Measurements from ENCODE around the gene RPS6KB1. TPM values are rescaled to one million over a fixed set of nuclear protein-coding genes. Genes with fewer than 3 reads are reported as not detected.

Gene RPS6KB1
- total and polyA plus RNA-seq, 2 of the 8 experiments (the other 6 are each of a cell fraction or from before 2014, with no cell fraction given), result 3.4 to 28.4 TPM

DNA sequence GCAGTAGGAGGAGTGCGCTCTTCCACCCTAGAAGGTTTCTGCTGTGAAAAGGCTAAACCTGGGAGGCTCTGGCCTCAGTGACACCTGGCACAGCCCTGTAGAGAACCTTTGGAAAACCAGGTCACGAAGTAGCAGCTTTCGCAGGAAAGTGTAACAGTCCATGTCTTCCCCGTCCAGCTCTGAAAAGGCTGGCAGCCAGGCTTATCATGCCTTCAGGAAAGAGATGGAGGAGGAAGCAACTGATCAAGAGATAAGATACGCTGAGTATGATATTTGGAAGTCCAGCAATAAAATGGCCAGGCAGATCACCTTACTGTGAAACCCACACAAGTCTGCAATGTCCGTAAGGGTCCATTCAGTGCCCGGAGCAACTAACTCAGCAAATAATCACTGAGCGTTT is 22.4 kb upstream of the RPS6KB1 start:
- no peaks in the 10 kb centered on the region; a peak in 1 of 4 replicates for H3K9me3 ChIP-seq (ENCODE audit: insufficient read depth in 2 of 2, low read depth in 1 of 2, low read length in 1 of 2)
- no peak for DNase-seq (ENCODE audit: low read depth in 1 of 2, low spot score in 2 of 2)
- no peak overlapping the region for H2BK15ac ChIP-seq (ENCODE audit: low read length)
- FAIRE-seq, result no peak
- H4K5ac ChIP-seq (ENCODE audit: insufficient read length, low read depth, low read length), result no peak overlapping the region
- H3K14ac ChIP-seq (ENCODE audit: insufficient read length), result no peak overlapping the region
- H4K91ac ChIP-seq (replicated peaks; ENCODE audit: insufficient read length, low read length), result peak overlapping the region; percentile 73
- H3K4me3 ChIP-seq (ENCODE audit: extremely low read depth in 1 of 4, insufficient read depth in 2 of 4, low read depth in 3 of 4, low read length in 4 of 4), result no peak overlapping the region
- no peaks in the 10 kb centered on the region for H3K79me1 ChIP-seq (ENCODE audit: low read depth, low read length)
- ChIA-PET POLR2A (ENCODE audit: partially characterized antibody) (interaction anchor here (0.6 to 2.6 kb wide), 6 partner anchors 8 to 168 kb away, joined by 3 to 9 read pairs (median 4); no protein-coding TSS in a partner anchor), CTCF (ENCODE audit: partially characterized antibody) (interaction anchor here (0.9 to 2.5 kb wide), 6 partner anchors 17 to 166 kb away, joined by 3 to 9 read pairs (median 4); no protein-coding TSS in a partner anchor)
- H3K36me3 ChIP-seq (ENCODE audit: control insufficient read depth in 2 of 4, insufficient read depth in 4 of 4, low read length in 3 of 4), result peaks cover 0 to 17% (median 2%) of the 10 kb centered on the region in 4 experiments; a peak in 2 of 8 replicates
- H2AK5ac ChIP-seq (ENCODE audit: low read depth, low read length), result no peak overlapping the region
- TF ChIP-seq KDM4A (IDR thresholded peaks at IDR 0.05; ENCODE audit: low read depth, low read length, severe bottlenecking) (no peak), JUN (IDR thresholded peaks at IDR 0.05; ENCODE audit: low read depth, low read length) (no peak), POU5F1 (IDR thresholded peaks at IDR 0.05; ENCODE audit: low read depth, low read length) (no peak), TBP (IDR thresholded peaks at IDR 0.05; ENCODE audit: low read depth, low read length) (no peak), MAFK (IDR thresholded peaks at IDR 0.05; ENCODE audit: low read depth, low read length) (no peak), POLR2AphosphoS5 (IDR thresholded peaks at IDR 0.05; ENCODE audit: low read depth, low read length) (no peak), NANOG (IDR thresholded peaks at IDR 0.05; ENCODE audit: insufficient read depth, low read depth, low read length, poor library complexity, severe bottlenecking) (no peak)
- no peaks in the 10 kb centered on the region for H3K4me1 ChIP-seq (replicated peaks in 1 of 4; ENCODE audit: control insufficient read depth in 3 of 4, insufficient read depth in 4 of 4, low read length in 3 of 4)
- no peak overlapping the region for H3K9ac ChIP-seq (replicated peaks in 1 of 4; ENCODE audit: extremely low read depth in 1 of 4, low read depth in 3 of 4, low read length in 3 of 4)
- no peak overlapping the region for H4K8ac ChIP-seq (ENCODE audit: extremely low read depth, insufficient read depth, low read length)
- no peak overlapping the region for H2BK20ac ChIP-seq (ENCODE audit: low read length)
- H3K23ac ChIP-seq (ENCODE audit: insufficient read length), result no peak overlapping the region
- H3K27me3 ChIP-seq (replicated peaks in 1 of 4; ENCODE audit: control insufficient read depth in 3 of 4, extremely low read depth in 1 of 4, insufficient read depth in 3 of 4, low read length in 3 of 4), result no peaks in the 10 kb centered on the region
- H3K56ac ChIP-seq (replicated peaks; ENCODE audit: insufficient read length, low read depth, low read length), result no peak overlapping the region
- H4K20me1 ChIP-seq (replicated peaks in 1 of 2; ENCODE audit: control insufficient read depth in 1 of 2, insufficient read depth in 2 of 2, low read length in 2 of 2), result no peaks in the 10 kb centered on the region
- H2BK120ac ChIP-seq (replicated peaks; ENCODE audit: low read depth, low read length), result no peak overlapping the region
- H3K4ac ChIP-seq (replicated peaks; ENCODE audit: insufficient read length, low read depth, low read length), result no peak overlapping the region
- H2BK12ac ChIP-seq (ENCODE audit: low read depth, low read length), result no peak overlapping the region
- no peak overlapping the region for H3K18ac ChIP-seq (ENCODE audit: extremely low read depth, low read length)
- no peak overlapping the region for H2BK5ac ChIP-seq (ENCODE audit: low read depth, low read length)
- no peaks in the 10 kb centered on the region for H3K23me2 ChIP-seq (ENCODE audit: low read depth, low read length)
- H3K4me2 ChIP-seq (ENCODE audit: insufficient read depth in 1 of 2, low read depth in 2 of 2, low read length in 2 of 2), result no peak overlapping the region
- 94% methylated on average over 8 of the region's 8 CpGs; no CpG with 5 or more reads in 1 of the 2 experiments for WGBS, 2 experiments (ENCODE audit: extremely low coverage in 1 of 2, insufficient coverage in 1 of 2, insufficient read length in 1 of 2, insufficient replicate concordance in 2 of 2, low coverage in 1 of 2, low lambda C conversion rate in 2 of 2, missing lambda C conversion rate in 1 of 2)
- H2AFZ ChIP-seq (ENCODE audit: low read length), result no peak overlapping the region
- no peaks in the 10 kb centered on the region for H3K79me2 ChIP-seq (ENCODE audit: control insufficient read depth in 1 of 2, insufficient read depth in 2 of 2, low read length in 2 of 2)
- H3K27ac ChIP-seq (ENCODE audit: low read depth, low read length), result no peak overlapping the region

All from H1 (cell line).